ENCODE data around the gene SP110. TPM values are rescaled to one million over a fixed set of nuclear protein-coding genes. Genes with fewer than 3 reads are reported as not detected.
"Not testable (repeated sequence)": the region's sequence is repeated elsewhere in the genome, so short reads cannot be mapped to it uniquely, and the experiment has no call there.

SP110 gene
- total and polyA plus RNA-seq, 2 donors (not counting 3 experiments of a cell fraction or from before 2014, with no cell fraction given): 10.2 to 10.7 TPM

DNA sequence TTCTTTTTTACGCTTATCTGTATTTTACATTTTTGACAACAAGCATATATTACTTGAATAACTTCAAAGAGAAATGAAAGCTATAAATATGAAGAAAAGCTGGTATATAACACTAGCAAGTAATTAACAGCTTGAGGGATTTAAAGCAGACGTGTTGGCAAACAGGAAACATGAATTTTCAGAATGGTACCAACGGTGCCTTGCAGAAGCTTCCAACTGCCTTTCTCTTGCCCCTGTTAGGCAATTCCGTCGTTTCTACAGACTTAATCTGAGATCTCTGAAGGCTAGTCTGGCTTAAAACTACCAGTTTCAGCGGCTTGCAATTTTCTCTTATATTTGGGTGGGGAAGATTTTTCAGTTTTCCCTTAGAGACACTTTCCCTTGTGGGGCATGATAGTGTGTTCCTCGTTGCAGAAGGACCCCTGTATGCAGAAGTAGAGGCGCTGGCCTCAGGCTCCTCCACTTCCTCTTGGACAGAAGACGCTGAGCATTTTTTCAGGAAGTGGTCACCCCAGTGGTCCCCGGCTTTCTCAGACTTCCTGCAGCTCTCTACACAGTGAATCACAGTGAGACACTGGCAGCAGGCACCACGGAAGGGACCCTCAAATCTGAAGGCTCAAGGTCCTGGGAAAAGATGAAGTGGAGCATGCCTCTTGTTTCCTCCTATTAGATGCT, 94.9 kb downstream of the SP110 start:
- H3K4me3 ChIP-seq (replicated peaks in 1 of 3; ENCODE audit: insufficient read depth in 1 of 3, low read depth in 1 of 3, low read length in 3 of 3): no peak overlapping the region
- no peaks in the 10 kb centered on the region for H3K9me3 ChIP-seq (replicated peaks; ENCODE audit: control insufficient read depth, insufficient read depth, low read length)
- H3K27ac ChIP-seq (ENCODE audit: insufficient read depth, low read depth, low read length): no peak overlapping the region
- H3K27me3 ChIP-seq (ENCODE audit: control insufficient read depth in 2 of 2, insufficient read depth in 2 of 2, low read length in 2 of 2): no peaks in the 10 kb centered on the region
- CTCF ChIA-PET: interaction anchor here (0.6 to 1.6 kb wide), 2 partner anchors 35 to 102 kb away, joined by 3 to 9 read pairs; no protein-coding TSS in a partner anchor
- intact Hi-C loops (cut with micrococcal nuclease): loop anchor here (5.0 kb wide), 1 partner anchor 43 kb away; no protein-coding TSS in a partner anchor
- DNase-seq (ENCODE audit: low read depth, low spot score): no peak
- TF ChIP-seq MYC (IDR thresholded peaks at IDR 0.05; ENCODE audit: low read depth, low read length) (no peak), POLR2AphosphoS5 (IDR thresholded peaks at IDR 0.05; ENCODE audit: insufficient read depth, low read depth, low read length) (no peak)
- no peak overlapping the region for H3K9ac ChIP-seq (replicated peaks; ENCODE audit: extremely low read depth, insufficient read depth, low read length)
- no peak overlapping the region for H2AFZ ChIP-seq (ENCODE audit: low read depth, low read length)
- dilution Hi-C loops (cut with MboI; ENCODE audit: extremely low pct_ligation_motif_present, low sequenced_read_pairs): no loop called here
- no peaks in the 10 kb centered on the region for H3K36me3 ChIP-seq (ENCODE audit: control insufficient read depth in 2 of 2, extremely low read depth in 1 of 2, insufficient read depth in 2 of 2, low read length in 2 of 2)
- H3K4me2 ChIP-seq (ENCODE audit: insufficient read depth, low read length): no peak overlapping the region
- POLR2A ChIA-PET: no interaction called here
- no peaks in the 10 kb centered on the region for H4K20me1 ChIP-seq (replicated peaks; ENCODE audit: control insufficient read depth, extremely low read depth, insufficient read depth, low read length)
- no peaks in the 10 kb centered on the region for H3K9me1 ChIP-seq (replicated peaks; ENCODE audit: control insufficient read depth, extremely low read depth, insufficient read depth, low read length)
- no peaks in the 10 kb centered on the region for H3K79me2 ChIP-seq (ENCODE audit: control insufficient read depth, insufficient read depth, low read length)
- FAIRE-seq: no peak
- no TSS peak for BruUV-seq (replicated peaks)
- no peaks in the 10 kb centered on the region for H3K4me1 ChIP-seq (ENCODE audit: control insufficient read depth, extremely low read depth, insufficient read depth, low read length)

DNA sequence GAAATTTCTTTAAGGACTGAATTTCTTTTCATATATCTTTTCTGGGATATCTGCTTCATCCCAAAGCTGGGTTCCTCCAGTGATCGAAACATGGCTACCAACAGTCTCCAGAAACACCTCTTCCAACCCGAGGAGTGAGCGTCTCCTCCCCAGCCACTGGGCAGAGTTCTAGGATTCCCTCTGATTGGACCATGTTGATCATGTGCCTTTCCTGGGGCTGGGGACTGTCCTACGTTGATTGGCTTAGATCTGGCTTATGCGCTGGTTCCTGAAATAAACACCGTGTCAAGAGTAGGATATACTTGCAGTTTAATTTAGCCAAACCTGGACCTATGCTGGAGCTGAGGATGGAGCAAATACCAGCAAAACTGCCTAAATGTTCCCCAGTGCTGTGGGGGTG, 95.5 kb downstream of the SP110 start:
- H4K20me1 ChIP-seq (replicated peaks; ENCODE audit: control insufficient read depth, extremely low read depth, insufficient read depth, low read length): no peaks in the 10 kb centered on the region
- POLR2A ChIA-PET: no interaction called here
- no peak overlapping the region for H3K4me3 ChIP-seq (replicated peaks in 1 of 3; ENCODE audit: insufficient read depth in 1 of 3, low read depth in 1 of 3, low read length in 3 of 3)
- H3K27me3 ChIP-seq (ENCODE audit: control insufficient read depth in 2 of 2, insufficient read depth in 2 of 2, low read length in 2 of 2): no peaks in the 10 kb centered on the region
- CTCF ChIA-PET: interaction anchor here (0.8 kb wide), 1 partner anchor 152 kb away, joined by 3 read pairs; no protein-coding TSS in a partner anchor
- no peaks in the 10 kb centered on the region for H3K9me1 ChIP-seq (replicated peaks; ENCODE audit: control insufficient read depth, extremely low read depth, insufficient read depth, low read length)
- no peak overlapping the region for H3K4me2 ChIP-seq (ENCODE audit: insufficient read depth, low read length)
- no peaks in the 10 kb centered on the region for H3K9me3 ChIP-seq (replicated peaks; ENCODE audit: control insufficient read depth, insufficient read depth, low read length)
- no peak for TF ChIP-seq MAX (IDR thresholded peaks at IDR 0.05; ENCODE audit: insufficient read depth, insufficient read length)
- no peak for TF ChIP-seq MYC (IDR thresholded peaks at IDR 0.05; ENCODE audit: low read depth, low read length)
- TF ChIP-seq FOS (IDR thresholded peaks at IDR 0.05; ENCODE audit: borderline replicate concordance, insufficient read depth, low read length): no peak
- TF ChIP-seq EZH2 (IDR thresholded peaks at IDR 0.05; ENCODE audit: borderline replicate concordance, low read depth, low read length, severe bottlenecking): no peak
- BruUV-seq (replicated peaks): no TSS peak
- no peak overlapping the region for H2AFZ ChIP-seq (ENCODE audit: low read depth, low read length)
- H3K79me2 ChIP-seq (ENCODE audit: control insufficient read depth, insufficient read depth, low read length): no peaks in the 10 kb centered on the region
- intact Hi-C loops (cut with micrococcal nuclease) (no loop called here), dilution Hi-C loops (cut with MboI; ENCODE audit: extremely low pct_ligation_motif_present, low sequenced_read_pairs) (no loop called here)
- DNase-seq (ENCODE audit: low read depth, low spot score) (no peak), FAIRE-seq (no peak)
- H3K4me1 ChIP-seq (ENCODE audit: control insufficient read depth, extremely low read depth, insufficient read depth, low read length): no peaks in the 10 kb centered on the region
- no peak overlapping the region for H3K9ac ChIP-seq (replicated peaks; ENCODE audit: extremely low read depth, insufficient read depth, low read length)
- H3K27ac ChIP-seq (ENCODE audit: insufficient read depth, low read depth, low read length): no peak overlapping the region
- H3K36me3 ChIP-seq (ENCODE audit: control insufficient read depth in 2 of 2, extremely low read depth in 1 of 2, insufficient read depth in 2 of 2, low read length in 2 of 2): no peaks in the 10 kb centered on the region

- POLR2A ChIA-PET; H3K9ac ChIP-seq (replicated peaks; ENCODE audit: extremely low read depth, insufficient read depth, low read length); H3K9me3 ChIP-seq (replicated peaks; ENCODE audit: control insufficient read depth, insufficient read depth, low read length); H3K36me3 ChIP-seq (ENCODE audit: control insufficient read depth in 2 of 2, extremely low read depth in 1 of 2, insufficient read depth in 2 of 2, low read length in 2 of 2); H4K20me1 ChIP-seq (replicated peaks; ENCODE audit: control insufficient read depth, extremely low read depth, insufficient read depth, low read length); FAIRE-seq; intact Hi-C loops (cut with micrococcal nuclease); BruUV-seq (replicated peaks); DNase-seq (ENCODE audit: low read depth, low spot score); dilution Hi-C loops (cut with MboI; ENCODE audit: extremely low pct_ligation_motif_present, low sequenced_read_pairs); H3K79me2 ChIP-seq (ENCODE audit: control insufficient read depth, insufficient read depth, low read length); H3K9me1 ChIP-seq (replicated peaks; ENCODE audit: control insufficient read depth, extremely low read depth, insufficient read depth, low read length); H3K27ac ChIP-seq (ENCODE audit: insufficient read depth, low read depth, low read length); H3K4me1 ChIP-seq (ENCODE audit: control insufficient read depth, extremely low read depth, insufficient read depth, low read length); H3K27me3 ChIP-seq (ENCODE audit: control insufficient read depth in 2 of 2, insufficient read depth in 2 of 2, low read length in 2 of 2); H2AFZ ChIP-seq (ENCODE audit: low read depth, low read length); H3K4me3 ChIP-seq (replicated peaks in 1 of 3; ENCODE audit: insufficient read depth in 1 of 3, low read depth in 1 of 3, low read length in 3 of 3); H3K4me2 ChIP-seq (ENCODE audit: insufficient read depth, low read length): not testable (repeated sequence)
- CTCF ChIA-PET: interaction anchor here (0.6 kb wide), 1 partner anchor 592 kb away, joined by 3 read pairs; the partner anchor contains the start of gene CAB39
Measured at GRCh38 chr2:230120376-230120775, 99.4 kb downstream of the SP110 start.
